Gastroesophageal sphincter (tissue), 4 donors: ENCODE data around the gene RFX6. TPM values are rescaled to one million over a fixed set of nuclear protein-coding genes. Genes with fewer than 3 reads are reported as not detected.

Experiments used
- ATAC-seq: fragments of 150-250 bp; one replicate; pipeline ENCODE4 v1.9.1; 2016; ENCODE audit warnings: mild to moderate bottlenecking, moderate library complexity
- H3K27ac ChIP-seq, 4 donors: fragments of 200-600 bp; sonication (generic) in 3 of 4; 1 replicate in 3 of 4; 2 replicates in 1 of 4; pipeline ENCODE4 v1.5.1; 2016 to 2019
- H3K27me3 ChIP-seq: fragments of 200-600 bp; sonication (generic); one replicate; pipeline ENCODE4 v1.5.1; 2019
- H3K36me3 ChIP-seq, 2 donors: fragments of 200-600 bp; sonication (generic); one replicate each; pipeline ENCODE4 v1.5.1; 2019; ENCODE audit warnings: control low read depth in 1 of 2
- H3K4me1 ChIP-seq, 3 donors: fragments of 200-600 bp; sonication (generic); 1 replicate in 2 of 3; 2 replicates in 1 of 3; pipeline ENCODE4 v1.5.1; 2016 to 2019; ENCODE audit warnings: control low read depth in 2 of 3
- H3K4me3 ChIP-seq, 2 donors: fragments of 200-600 bp; sonication (generic); one replicate each; pipeline ENCODE4 v1.5.1; 2019; ENCODE audit warnings: mild to moderate bottlenecking in 1 of 2, moderate library complexity in 1 of 2
- H3K9me3 ChIP-seq, 3 donors: fragments of 200-600 bp; sonication (generic); one replicate each; pipeline ENCODE4 v1.5.1; 2017 to 2019; ENCODE audit warnings: control low read depth in 2 of 3
- EP300 ChIP-seq: sonication (generic); formaldehyde crosslinking; IDR thresholded peaks from one replicate; pipeline ENCODE4 v1.6.1; 2017; ENCODE audit warnings: antibody characterized with exemption, mild to moderate bottlenecking
- POLR2A ChIP-seq, 2 donors: fragments of 450-650 bp; IDR thresholded peaks; one replicate each; pipeline ENCODE4 v1.6.1; 2017; ENCODE audit warnings: antibody characterized with exemption in 2 of 2, mild to moderate bottlenecking in 2 of 2, moderate library complexity in 1 of 2
- POLR2AphosphoS5 ChIP-seq: sonication (generic); formaldehyde crosslinking; IDR thresholded peaks from one replicate; pipeline ENCODE4 v1.6.1; 2017; ENCODE audit warnings: antibody characterized with exemption
- WGBS, 2 donors: methylation state at CpG; one replicate each; pipeline ENCODE4 v1.1.5; 2018; ENCODE audit warnings: low coverage in 1 of 2; 5-methylcytosine and 5-hydroxymethylcytosine counted together
- total RNA-seq, 4 donors: library from RNA; depleted of rRNA; stranded (reverse); fragments of >200 nt; gene quantifications; one replicate each; pipeline ENCODE4 v1.1.0, GENCODE V29; 2016
- TF ChIP-seq, protein P1 (sequence below), 4 experiments: fragments of 200-600 bp in 2 of 4; fragments of 450-650 bp in 2 of 4; sonication (generic) in 1 of 4; IDR thresholded peaks; one replicate each; pipeline ENCODE4 v1.5.1; 2017 to 2019; ENCODE audit warnings: antibody characterized with exemption in 4 of 4, mild to moderate bottlenecking in 2 of 4, moderate library complexity in 2 of 4

The RFX6 gene
- total RNA-seq, 4 donors from 2014 or later: not detected

DNA sequence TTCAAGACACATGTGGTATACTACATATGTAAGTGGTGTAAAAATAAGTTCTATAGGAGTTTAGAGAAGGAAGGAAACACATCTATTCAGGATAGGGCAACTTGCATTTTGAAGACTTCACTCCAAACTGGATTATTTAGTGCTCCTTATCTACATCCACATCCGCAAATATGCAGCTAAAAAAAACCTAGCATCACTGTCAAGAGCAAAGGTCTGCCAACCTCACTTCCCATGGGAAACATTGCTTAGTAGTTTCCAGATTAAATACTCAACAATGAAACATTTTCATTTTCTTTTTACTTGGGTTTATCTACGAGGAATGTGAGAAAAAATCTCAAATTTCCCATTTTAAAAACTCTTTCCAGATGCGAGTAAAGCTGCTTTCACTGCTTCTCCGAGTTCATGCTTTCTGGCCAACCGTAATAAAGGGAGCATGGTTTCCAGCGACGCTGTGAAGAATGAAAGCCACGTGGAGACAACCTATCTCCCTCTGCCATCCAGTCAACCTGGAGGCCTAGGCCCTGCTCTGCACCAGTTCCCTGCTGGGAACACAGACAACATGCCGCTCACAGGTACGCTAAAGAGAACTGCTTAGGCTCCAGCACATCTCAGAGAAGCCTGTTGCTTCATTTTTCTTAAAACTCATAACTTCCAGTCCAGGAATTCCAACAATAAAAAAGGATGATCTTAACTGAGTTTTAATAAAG is 48.2 kb downstream of the RFX6 start:
- 50 to 60% methylated on average over 2 to 10 of the region's 10 CpGs for WGBS, 2 donors
- no peaks in the 10 kb centered on the region for H3K36me3 ChIP-seq
- H3K27ac ChIP-seq: no peak overlapping the region
- no peak overlapping the region for H3K4me3 ChIP-seq
- H3K4me1 ChIP-seq: no peaks in the 10 kb centered on the region
- ATAC-seq: no peak
- no peak for TF ChIP-seq POLR2AphosphoS5
- no peak for TF ChIP-seq POLR2A (IDR thresholded peaks at IDR 0.05)
- no peak for TF ChIP-seq EP300
- TF ChIP-seq, protein P1, sequence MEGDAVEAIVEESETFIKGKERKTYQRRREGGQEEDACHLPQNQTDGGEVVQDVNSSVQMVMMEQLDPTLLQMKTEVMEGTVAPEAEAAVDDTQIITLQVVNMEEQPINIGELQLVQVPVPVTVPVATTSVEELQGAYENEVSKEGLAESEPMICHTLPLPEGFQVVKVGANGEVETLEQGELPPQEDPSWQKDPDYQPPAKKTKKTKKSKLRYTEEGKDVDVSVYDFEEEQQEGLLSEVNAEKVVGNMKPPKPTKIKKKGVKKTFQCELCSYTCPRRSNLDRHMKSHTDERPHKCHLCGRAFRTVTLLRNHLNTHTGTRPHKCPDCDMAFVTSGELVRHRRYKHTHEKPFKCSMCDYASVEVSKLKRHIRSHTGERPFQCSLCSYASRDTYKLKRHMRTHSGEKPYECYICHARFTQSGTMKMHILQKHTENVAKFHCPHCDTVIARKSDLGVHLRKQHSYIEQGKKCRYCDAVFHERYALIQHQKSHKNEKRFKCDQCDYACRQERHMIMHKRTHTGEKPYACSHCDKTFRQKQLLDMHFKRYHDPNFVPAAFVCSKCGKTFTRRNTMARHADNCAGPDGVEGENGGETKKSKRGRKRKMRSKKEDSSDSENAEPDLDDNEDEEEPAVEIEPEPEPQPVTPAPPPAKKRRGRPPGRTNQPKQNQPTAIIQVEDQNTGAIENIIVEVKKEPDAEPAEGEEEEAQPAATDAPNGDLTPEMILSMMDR (IDR thresholded peaks at IDR 0.05): no peak
- H3K9me3 ChIP-seq: no peaks in the 10 kb centered on the region
- H3K27me3 ChIP-seq: no peaks in the 10 kb centered on the region

DNA sequence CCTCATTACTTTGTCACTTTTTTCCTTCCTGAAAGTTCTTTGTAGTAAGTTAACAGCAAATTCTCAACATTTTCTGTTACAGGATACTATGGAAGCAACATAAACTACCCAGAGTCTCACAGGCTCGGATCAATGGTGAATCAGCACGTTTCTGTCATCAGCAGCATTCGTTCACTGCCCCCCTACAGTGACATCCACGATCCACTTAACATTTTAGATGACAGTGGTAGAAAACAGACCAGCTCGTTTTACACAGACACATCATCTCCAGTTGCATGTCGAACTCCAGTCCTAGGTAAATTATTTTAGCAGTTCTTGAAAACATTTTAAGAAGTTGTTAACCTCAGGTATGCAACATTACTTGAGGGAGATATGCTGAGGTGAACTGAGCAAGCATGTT is 51.6 kb downstream of the RFX6 start:
- TF ChIP-seq, protein P1 (IDR thresholded peaks at IDR 0.05): no peak
- TF ChIP-seq POLR2A (IDR thresholded peaks at IDR 0.05) (no peak), EP300 (no peak), POLR2AphosphoS5 (no peak)
- H3K9me3 ChIP-seq: no peaks in the 10 kb centered on the region
- H3K36me3 ChIP-seq: no peaks in the 10 kb centered on the region
- WGBS, 2 donors: 13 to 18% methylated on average over 6 of the region's 6 CpGs
- no peaks in the 10 kb centered on the region for H3K27me3 ChIP-seq
- ATAC-seq: no peak
- H3K4me3 ChIP-seq: no peak overlapping the region
- H3K4me1 ChIP-seq: no peaks in the 10 kb centered on the region
- H3K27ac ChIP-seq: no peak overlapping the region

DNA sequence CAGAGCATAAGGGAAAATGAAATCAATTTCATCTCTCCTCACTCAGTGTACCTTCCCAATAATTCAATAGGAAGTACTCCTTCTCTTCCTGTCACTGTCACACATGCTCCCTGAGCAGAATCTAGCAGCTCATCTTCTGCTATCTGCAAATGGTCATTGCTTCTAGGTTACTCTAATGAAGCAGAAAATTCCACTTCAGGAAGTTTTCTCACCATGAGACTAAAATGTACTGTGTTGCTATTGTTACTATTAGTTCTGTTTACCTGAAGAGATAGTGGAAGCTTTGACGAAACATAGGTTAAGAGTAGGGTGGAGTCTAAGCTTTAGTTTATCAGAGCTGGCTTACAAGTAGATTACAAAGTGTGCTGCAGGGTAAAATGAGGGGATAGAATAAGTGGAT is 52.8 kb downstream of the RFX6 start:
- Histone ChIP-seq H3K4me1 (no peaks in the 10 kb centered on the region), H3K4me3 (no peak overlapping the region), H3K9me3 (no peaks in the 10 kb centered on the region), H3K27ac (no peak overlapping the region), H3K27me3 (no peaks in the 10 kb centered on the region), H3K36me3 (no peaks in the 10 kb centered on the region)
- TF ChIP-seq EP300 (no peak), POLR2AphosphoS5 (no peak), POLR2A (IDR thresholded peaks at IDR 0.05) (no peak)
- TF ChIP-seq, protein P1 (IDR thresholded peaks at IDR 0.05): no peak
- no peak for ATAC-seq
- WGBS, 2 donors: 0 to 86% methylated on average over 1 of the region's 1 CpG

DNA sequence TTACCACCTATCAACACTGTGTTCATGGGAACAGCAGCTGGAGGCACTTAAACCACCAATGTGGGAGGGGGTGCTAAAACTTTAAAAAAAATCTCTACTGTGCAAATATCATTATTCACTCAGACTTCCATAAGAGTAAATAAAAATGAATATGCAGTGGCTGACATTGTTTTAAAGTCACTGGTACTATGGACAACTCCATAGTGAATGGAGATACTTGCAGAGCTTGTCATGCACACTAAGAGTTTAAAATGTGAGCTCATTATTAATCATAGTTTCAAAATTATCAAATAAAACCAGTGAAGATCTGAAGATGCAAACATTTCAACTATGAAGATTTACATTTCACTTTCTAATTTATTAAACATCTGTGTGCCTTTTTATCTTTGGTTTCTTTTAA is 54.4 kb downstream of the RFX6 start:
- TF ChIP-seq POLR2AphosphoS5 (no peak), EP300 (no peak), POLR2A (IDR thresholded peaks at IDR 0.05) (no peak)
- TF ChIP-seq, protein P1 (IDR thresholded peaks at IDR 0.05): no peak
- ATAC-seq: no peak
- H3K9me3 ChIP-seq: no peaks in the 10 kb centered on the region
- H3K27ac ChIP-seq: no peak overlapping the region
- H3K36me3 ChIP-seq: no peaks in the 10 kb centered on the region
- no peaks in the 10 kb centered on the region for H3K4me1 ChIP-seq
- H3K27me3 ChIP-seq: no peaks in the 10 kb centered on the region
- H3K4me3 ChIP-seq: no peak overlapping the region

DNA sequence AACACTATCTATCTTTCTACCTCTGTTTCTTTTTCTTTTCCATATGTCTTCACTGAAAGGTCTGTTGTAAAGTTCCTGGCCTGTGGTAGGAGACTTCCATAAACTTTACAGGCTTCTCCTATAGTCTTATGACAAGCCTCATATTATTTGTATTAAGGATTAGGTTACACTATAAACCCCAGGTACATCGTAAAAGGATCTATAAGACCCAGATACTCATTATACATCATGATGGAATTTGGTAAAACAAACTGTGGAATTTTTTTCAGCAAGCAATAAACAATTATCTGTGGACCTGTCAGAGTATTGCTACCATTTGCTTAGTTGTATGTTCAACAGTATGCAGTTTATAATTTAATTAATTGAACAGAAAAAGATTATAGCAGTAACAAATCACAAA is 55.5 kb downstream of the RFX6 start:
- H3K27ac ChIP-seq: no peak overlapping the region
- H3K27me3 ChIP-seq: no peaks in the 10 kb centered on the region
- H3K9me3 ChIP-seq: no peaks in the 10 kb centered on the region
- no peak overlapping the region for H3K4me3 ChIP-seq
- no peak for ATAC-seq
- no peaks in the 10 kb centered on the region for H3K4me1 ChIP-seq
- TF ChIP-seq POLR2AphosphoS5 (no peak), EP300 (no peak), POLR2A (IDR thresholded peaks at IDR 0.05) (no peak)
- TF ChIP-seq, protein P1 (IDR thresholded peaks at IDR 0.05): no peak
- no peaks in the 10 kb centered on the region for H3K36me3 ChIP-seq
- WGBS, 2 donors: 30 to 75% methylated on average over 1 of the region's 1 CpG
